Osteocyte (in vitro differentiated cells): ENCODE data around the gene GNE. TPM values are rescaled to one million over a fixed set of nuclear protein-coding genes. Genes with fewer than 3 reads are reported as not detected.
"Not testable (repeated sequence)": the region's sequence is repeated elsewhere in the genome, so short reads cannot be mapped to it uniquely, and the experiment has no call there.

Experiments
- DNase-seq: peaks from one replicate; pipeline ENCODE4 v3.0.0; 2021; ENCODE audit warnings: mixed read lengths; ENCODE audit not compliant: unreplicated experiment; ENCODE audit errors: extremely low spot score
- H3K27ac Mint-ChIP-seq: one replicate; pipeline ENCODE4 v1.8.0; 2021; ENCODE audit warnings: mild to moderate bottlenecking, mixed read lengths; ENCODE audit not compliant: unreplicated experiment
- H3K27me3 Mint-ChIP-seq: one replicate; pipeline ENCODE4 v1.8.0; 2021; ENCODE audit warnings: mixed read lengths; ENCODE audit not compliant: unreplicated experiment
- H3K36me3 Mint-ChIP-seq: one replicate; pipeline ENCODE4 v1.8.0; 2021; ENCODE audit warnings: mixed read lengths; ENCODE audit not compliant: unreplicated experiment
- H3K4me1 Mint-ChIP-seq: one replicate; pipeline ENCODE4 v1.8.0; 2021; ENCODE audit warnings: mixed read lengths; ENCODE audit not compliant: unreplicated experiment
- H3K4me3 Mint-ChIP-seq: one replicate; pipeline ENCODE4 v1.8.0; 2021; ENCODE audit warnings: mild to moderate bottlenecking, moderate library complexity, mixed read lengths; ENCODE audit not compliant: unreplicated experiment
- H3K9me3 Mint-ChIP-seq: one replicate; pipeline ENCODE4 v1.8.0; 2021; ENCODE audit warnings: mixed read lengths; ENCODE audit not compliant: unreplicated experiment
- total RNA-seq: library from RNA; stranded (reverse); gene quantifications from 2 replicates; pipeline ENCODE4 v1.2.1, GENCODE V29; 2021
- TF ChIP-seq, protein P1 (sequence below): fragments of 200-600 bp; sonication (generic); IDR thresholded peaks from 2 replicates; pipeline ENCODE4 v1.5.0; 2021; ENCODE audit warnings: antibody characterized with exemption, mild to moderate bottlenecking, moderate library complexity

Gene GNE
- total RNA-seq, 1 donor from 2014 or later: 16.9 TPM

DNA sequence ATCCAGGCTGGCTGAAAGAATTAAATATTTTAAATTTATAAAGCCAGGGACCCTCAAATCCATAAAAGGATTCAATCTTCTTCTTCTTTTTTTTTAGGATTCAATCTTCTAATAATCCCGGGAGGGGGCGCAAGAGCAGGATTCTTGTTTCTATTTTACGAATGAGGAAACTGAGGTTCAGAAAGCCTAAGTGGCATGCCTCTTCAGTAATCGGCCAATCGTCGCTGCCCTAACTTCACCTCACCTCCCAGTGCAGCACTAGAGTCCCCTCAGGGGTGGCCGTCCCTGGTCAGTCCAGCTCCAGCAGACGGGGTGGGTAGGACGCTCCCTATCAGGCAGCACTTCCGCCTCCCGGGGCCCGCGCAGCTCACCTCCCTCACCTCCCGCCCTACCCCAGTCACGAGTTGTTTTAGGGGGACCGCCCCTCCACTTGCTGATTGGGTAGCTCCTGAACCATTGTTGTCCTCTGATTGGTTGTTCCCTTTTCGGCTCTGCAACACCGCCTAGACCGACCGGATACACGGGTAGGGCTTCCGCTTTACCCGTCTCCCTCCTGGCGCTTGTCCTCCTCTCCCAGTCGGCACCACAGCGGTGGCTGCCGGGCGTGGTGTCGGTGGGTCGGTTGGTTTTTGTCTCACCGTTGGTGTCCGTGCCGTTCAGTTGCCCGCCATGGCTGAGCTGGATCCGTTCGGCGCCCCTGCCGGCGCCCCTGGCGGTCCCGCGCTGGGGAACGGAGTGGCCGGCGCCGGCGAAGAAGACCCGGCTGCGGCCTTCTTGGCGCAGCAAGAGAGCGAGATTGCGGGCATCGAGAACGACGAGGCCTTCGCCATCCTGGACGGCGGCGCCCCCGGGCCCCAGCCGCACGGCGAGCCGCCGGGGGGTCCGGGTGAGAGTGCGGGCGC is 67.6 kb downstream of the GNE start, which contains the start of gene CLTA:
Gene CLTA (plus strand): TSS at position 534 of the 902 bp plus-strand sequence. CDS start 136 bp downstream, at position 670.
- no peaks in the 10 kb centered on the region for H3K27me3 Mint-ChIP-seq

DNA sequence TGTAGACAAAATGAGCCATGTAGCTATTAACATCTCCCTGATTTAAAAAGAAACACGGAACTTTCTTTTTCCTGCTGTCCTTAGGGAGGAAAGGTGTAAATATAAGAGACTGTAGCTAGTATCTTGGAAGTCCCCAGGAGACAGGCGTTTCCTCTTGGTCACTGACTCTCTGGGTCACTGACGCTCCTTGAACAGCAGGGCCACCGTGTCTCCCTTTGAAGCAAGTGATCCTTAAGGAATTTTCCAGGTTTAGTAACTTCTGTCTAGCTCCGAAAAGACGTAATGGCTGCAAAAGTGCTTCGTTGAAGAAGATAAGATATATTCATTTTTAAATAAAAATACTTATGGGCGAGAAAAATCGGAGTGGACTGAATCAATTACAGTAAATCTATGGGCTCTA is 68.3 kb downstream of the GNE start:
- Mint-ChIP-seq H3K36me3 (peaks cover 11% of the 10 kb centered on the region), H3K9me3 (no peaks in the 10 kb centered on the region), H3K4me3 (peak overlapping the region; percentile 84), H3K4me1 (peaks cover 44% of the 10 kb centered on the region), H3K27me3 (no peaks in the 10 kb centered on the region), H3K27ac (peak overlapping the region; percentile 92)
- DNase-seq: no peak
- TF ChIP-seq, protein P1, sequence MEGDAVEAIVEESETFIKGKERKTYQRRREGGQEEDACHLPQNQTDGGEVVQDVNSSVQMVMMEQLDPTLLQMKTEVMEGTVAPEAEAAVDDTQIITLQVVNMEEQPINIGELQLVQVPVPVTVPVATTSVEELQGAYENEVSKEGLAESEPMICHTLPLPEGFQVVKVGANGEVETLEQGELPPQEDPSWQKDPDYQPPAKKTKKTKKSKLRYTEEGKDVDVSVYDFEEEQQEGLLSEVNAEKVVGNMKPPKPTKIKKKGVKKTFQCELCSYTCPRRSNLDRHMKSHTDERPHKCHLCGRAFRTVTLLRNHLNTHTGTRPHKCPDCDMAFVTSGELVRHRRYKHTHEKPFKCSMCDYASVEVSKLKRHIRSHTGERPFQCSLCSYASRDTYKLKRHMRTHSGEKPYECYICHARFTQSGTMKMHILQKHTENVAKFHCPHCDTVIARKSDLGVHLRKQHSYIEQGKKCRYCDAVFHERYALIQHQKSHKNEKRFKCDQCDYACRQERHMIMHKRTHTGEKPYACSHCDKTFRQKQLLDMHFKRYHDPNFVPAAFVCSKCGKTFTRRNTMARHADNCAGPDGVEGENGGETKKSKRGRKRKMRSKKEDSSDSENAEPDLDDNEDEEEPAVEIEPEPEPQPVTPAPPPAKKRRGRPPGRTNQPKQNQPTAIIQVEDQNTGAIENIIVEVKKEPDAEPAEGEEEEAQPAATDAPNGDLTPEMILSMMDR: no peak

More for the DNA sequence above, 67.6 kb downstream of the GNE start, which contains the start of gene CLTA:
- H3K36me3 Mint-ChIP-seq: peaks cover 15% of the 10 kb centered on the region
- DNase-seq: peak; percentile 96
- peaks cover 49% of the 10 kb centered on the region for H3K4me1 Mint-ChIP-seq
- TF ChIP-seq, protein P1: peak; percentile 66
- peak within 1 kb of the TSS; percentile 84 for H3K4me3 Mint-ChIP-seq
- H3K9me3 Mint-ChIP-seq: no peaks in the 10 kb centered on the region
- peak within 1 kb of the TSS; percentile 92 for H3K27ac Mint-ChIP-seq

DNA sequence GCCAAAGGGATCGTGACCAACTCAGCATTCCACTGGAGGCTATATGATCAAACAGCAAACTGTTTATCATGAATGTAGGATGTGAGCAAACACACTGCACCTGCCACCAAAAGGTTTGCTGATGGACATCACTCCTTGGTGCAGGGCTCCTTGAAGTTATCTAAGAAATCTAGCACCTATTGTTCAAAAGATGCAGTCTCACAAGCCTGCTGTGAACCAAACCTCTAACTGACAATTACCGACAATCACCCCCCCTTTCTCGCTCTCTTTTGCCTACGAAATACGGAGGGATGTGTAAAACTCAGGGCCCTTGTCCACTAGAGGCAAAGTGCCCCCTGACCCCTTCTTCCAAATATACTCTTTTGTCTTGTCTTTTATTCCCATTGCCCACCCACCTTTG is 70.0 kb downstream of the GNE start:
- H3K27ac Mint-ChIP-seq: no peak overlapping the region
- H3K36me3 Mint-ChIP-seq: no peaks in the 10 kb centered on the region
- peaks cover 27% of the 10 kb centered on the region for H3K4me1 Mint-ChIP-seq

GRCh38 chr9:36187414-36187813 is 70.8 kb downstream of the GNE start:
- Mint-ChIP-seq H3K36me3 (no peaks in the 10 kb centered on the region), H3K4me3 (no peak overlapping the region), H3K27ac (no peak overlapping the region), H3K4me1 (peaks cover 19% of the 10 kb centered on the region), H3K27me3 (no peaks in the 10 kb centered on the region), H3K9me3 (no peaks in the 10 kb centered on the region)
- TF ChIP-seq, protein P1: no peak
- DNase-seq: no peak

More for the DNA sequence above, 70.0 kb downstream of the GNE start:
- no peak overlapping the region for H3K4me3 Mint-ChIP-seq
- no peak for DNase-seq
- TF ChIP-seq, protein P1: no peak
- H3K9me3 Mint-ChIP-seq: no peaks in the 10 kb centered on the region
- no peaks in the 10 kb centered on the region for H3K27me3 Mint-ChIP-seq

GRCh38 chr9:36180243-36180642 is 78.0 kb downstream of the GNE start:
- H3K27me3 Mint-ChIP-seq: peaks cover 13% of the 10 kb centered on the region
- not testable (repeated sequence) for DNase-seq, H3K27ac Mint-ChIP-seq, H3K36me3 Mint-ChIP-seq, H3K4me3 Mint-ChIP-seq, H3K9me3 Mint-ChIP-seq, H3K4me1 Mint-ChIP-seq
